HS-27A (cell line): ENCODE results near the gene GAREM2.

Experiments
- DNase-seq: peaks from one replicate; pipeline ENCODE4 v3.0.0-alpha.2; 2012; ENCODE audit warnings: low read depth, missing footprints

GAREM2 gene

DNA sequence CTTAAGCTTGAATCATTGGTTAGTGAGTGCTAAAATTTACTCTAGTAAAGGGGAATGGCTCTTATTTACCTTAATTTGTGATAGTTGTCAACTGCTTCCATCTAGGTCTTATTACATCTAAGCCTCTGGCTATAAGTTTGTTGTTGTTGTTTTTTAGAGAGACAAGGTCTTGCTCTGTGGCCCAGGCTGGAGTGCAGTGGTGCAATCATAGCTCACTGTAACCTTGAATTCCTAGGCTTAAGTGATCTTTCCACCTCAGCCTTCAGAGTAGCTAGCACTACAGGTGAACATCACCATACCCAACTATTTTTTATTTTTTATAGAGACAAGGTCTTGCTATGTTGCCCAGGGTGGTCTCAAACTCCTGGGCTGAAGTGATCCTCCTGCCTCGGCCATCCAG is 65.0 kb downstream of the GAREM2 start:
- DNase-seq = no peak

DNA sequence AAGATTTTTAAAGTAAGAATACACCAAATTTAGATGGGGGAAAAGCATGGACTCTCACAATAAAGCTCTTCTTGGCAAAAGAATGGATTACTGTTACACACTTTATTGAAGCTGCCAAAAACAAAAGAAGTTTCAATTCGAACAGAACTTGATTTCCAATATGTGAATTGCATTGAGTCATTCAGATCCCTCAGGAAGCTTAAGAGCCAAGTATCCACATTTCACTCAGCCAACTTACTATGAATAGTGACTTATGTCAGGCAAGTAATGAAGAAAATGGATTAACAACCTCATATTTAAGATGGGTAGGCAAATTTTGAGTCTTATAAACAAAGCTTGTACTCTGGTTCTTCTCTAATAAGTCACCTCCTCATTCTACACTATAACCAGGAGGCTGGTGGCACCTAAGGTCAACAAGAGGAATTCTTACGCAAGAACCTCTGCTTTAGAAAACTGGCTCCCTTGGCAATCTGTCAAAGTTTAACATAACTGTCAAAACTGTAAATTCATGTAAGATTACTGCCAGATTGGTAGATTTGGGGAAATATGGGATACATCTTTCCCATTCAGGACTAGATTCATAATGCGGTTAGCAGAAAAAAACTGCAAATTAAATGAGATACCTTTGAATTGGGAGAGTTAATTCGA is 65.5 kb downstream of the GAREM2 start:
- no peak for DNase-seq
